NB4 (cell line): ENCODE data around the gene TEX14.

Experiments used
- MAX ChIP-seq: IDR thresholded peaks from 2 replicates; pipeline ENCODE4 v1.6.1; 2011; ENCODE audit warnings: low read depth, low read length
- MYC ChIP-seq: IDR thresholded peaks from 2 replicates; pipeline ENCODE4 v1.6.1; 2011; ENCODE audit warnings: low read depth, low read length
- POLR2A ChIP-seq: IDR thresholded peaks from 2 replicates; pipeline ENCODE4 v1.6.1; 2011; ENCODE audit warnings: mild to moderate bottlenecking; ENCODE audit not compliant: insufficient read length; ENCODE audit errors: extremely low read depth
- TF ChIP-seq, protein P1 (sequence below): IDR thresholded peaks from one replicate; pipeline ENCODE4 v1.5.1; 2012; ENCODE audit warnings: low read depth, low read length

DNA sequence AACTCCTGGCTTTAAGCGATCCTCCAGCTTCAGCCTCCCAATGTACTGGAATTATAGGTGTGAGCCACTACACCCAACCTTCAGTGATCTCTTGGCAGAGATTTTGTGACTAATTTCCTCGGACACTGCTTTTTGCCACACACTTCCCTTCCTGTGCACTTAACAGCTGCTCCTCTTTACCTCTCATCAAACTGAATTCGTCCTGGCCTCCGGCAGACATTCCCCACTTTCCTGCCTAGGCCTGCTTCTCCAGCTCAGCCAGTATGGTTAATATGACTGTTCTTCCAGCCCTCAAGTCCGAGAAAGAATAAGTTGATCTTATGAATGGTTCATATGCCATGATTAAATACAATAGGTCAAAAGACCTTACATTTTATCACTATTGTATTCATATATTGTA lies 108.4 kb downstream of the TEX14 start:
- TF ChIP-seq, protein P1, sequence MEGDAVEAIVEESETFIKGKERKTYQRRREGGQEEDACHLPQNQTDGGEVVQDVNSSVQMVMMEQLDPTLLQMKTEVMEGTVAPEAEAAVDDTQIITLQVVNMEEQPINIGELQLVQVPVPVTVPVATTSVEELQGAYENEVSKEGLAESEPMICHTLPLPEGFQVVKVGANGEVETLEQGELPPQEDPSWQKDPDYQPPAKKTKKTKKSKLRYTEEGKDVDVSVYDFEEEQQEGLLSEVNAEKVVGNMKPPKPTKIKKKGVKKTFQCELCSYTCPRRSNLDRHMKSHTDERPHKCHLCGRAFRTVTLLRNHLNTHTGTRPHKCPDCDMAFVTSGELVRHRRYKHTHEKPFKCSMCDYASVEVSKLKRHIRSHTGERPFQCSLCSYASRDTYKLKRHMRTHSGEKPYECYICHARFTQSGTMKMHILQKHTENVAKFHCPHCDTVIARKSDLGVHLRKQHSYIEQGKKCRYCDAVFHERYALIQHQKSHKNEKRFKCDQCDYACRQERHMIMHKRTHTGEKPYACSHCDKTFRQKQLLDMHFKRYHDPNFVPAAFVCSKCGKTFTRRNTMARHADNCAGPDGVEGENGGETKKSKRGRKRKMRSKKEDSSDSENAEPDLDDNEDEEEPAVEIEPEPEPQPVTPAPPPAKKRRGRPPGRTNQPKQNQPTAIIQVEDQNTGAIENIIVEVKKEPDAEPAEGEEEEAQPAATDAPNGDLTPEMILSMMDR, result no peak
- TF ChIP-seq MAX (no peak), POLR2A (no peak), MYC (no peak)
